ENCODE results near the gene OGFR.

Gene OGFR

GRCh38 chr20:62826646-62827310, 22.1 kb downstream of the OGFR start:
- DNase-seq (ENCODE audit: low read depth): no peak

- no peak for DNase-seq (ENCODE audit: low read depth)
Observed at GRCh38 chr20:62827311-62828038, 22.8 kb downstream of the OGFR start.

- no peak for DNase-seq (ENCODE audit: low read depth)
Observed at GRCh38 chr20:62828051-62828450, 23.4 kb downstream of the OGFR start.

- no peak for DNase-seq (ENCODE audit: low read depth)
Observed at GRCh38 chr20:62828511-62829230, 24.0 kb downstream of the OGFR start.

GRCh38 chr20:62829231-62830230, 24.9 kb downstream of the OGFR start:
- DNase-seq (ENCODE audit: low read depth): no peak

- no peak for DNase-seq (ENCODE audit: low read depth)
Observed at GRCh38 chr20:62830251-62830650, 25.6 kb downstream of the OGFR start.

- DNase-seq (ENCODE audit: low read depth): no peak
Observed at GRCh38 chr20:62830821-62831220, 26.2 kb downstream of the OGFR start.

GRCh38 chr20:62831361-62831788, 26.7 kb downstream of the OGFR start:
- DNase-seq (ENCODE audit: low read depth): no peak

- no peak for DNase-seq (ENCODE audit: low read depth)
Observed at GRCh38 chr20:62831854-62832211, 27.2 kb downstream of the OGFR start.

GRCh38 chr20:62832212-62832922, 27.7 kb downstream of the OGFR start:
- DNase-seq (ENCODE audit: low read depth): no peak

GRCh38 chr20:62832951-62833391, 28.3 kb downstream of the OGFR start:
- no peak for DNase-seq (ENCODE audit: low read depth)

- no peak for DNase-seq (ENCODE audit: low read depth)
Observed at GRCh38 chr20:62834967-62835730, 30.5 kb downstream of the OGFR start.

- DNase-seq (ENCODE audit: low read depth): no peak
Observed at GRCh38 chr20:62835931-62836861, 31.6 kb downstream of the OGFR start.

GRCh38 chr20:62836967-62837490, 32.4 kb downstream of the OGFR start:
- DNase-seq (ENCODE audit: low read depth): no peak

GRCh38 chr20:62837790-62838127, 33.1 kb downstream of the OGFR start:
- DNase-seq (ENCODE audit: low read depth): no peak

- no peak for DNase-seq (ENCODE audit: low read depth)
Observed at GRCh38 chr20:62838128-62838891, 33.7 kb downstream of the OGFR start.

- DNase-seq (ENCODE audit: low read depth): no peak
Observed at GRCh38 chr20:62839261-62839660, 34.6 kb downstream of the OGFR start.

GRCh38 chr20:62839816-62840215, 35.2 kb downstream of the OGFR start:
- no peak for DNase-seq (ENCODE audit: low read depth)
